HEK293 (cell line): ENCODE measurements around the gene P4HA1.
"Not testable (repeated sequence)": the region's sequence is repeated elsewhere in the genome, so short reads cannot be mapped to it uniquely, and the experiment has no call there.

Experiments used
- CTCF ChIA-PET: fragments of 350-600 bp; formaldehyde crosslinking; extraction: SDS; loops from one replicate; lab custom pipeline; 2021; ENCODE audit warnings: antibody characterized with exemption; lab: Yijun Ruan, JAX
- POLR2A ChIA-PET: fragments of 300-600 bp; formaldehyde crosslinking; extraction: SDS; loops from one replicate; lab custom pipeline; 2020; ENCODE audit warnings: antibody characterized with exemption, inconsistent platforms; lab: Yijun Ruan, JAX
- H3K27ac ChIP-seq: fragments of 200-500 bp; sonication (Bioruptor generic); 2 replicates; pipeline ENCODE4 v1.5.1; 2014; ENCODE audit warnings: low read depth, low read length, control low read depth, inconsistent platforms; ENCODE audit errors: extremely low read depth
- H3K36me3 ChIP-seq, 2 experiments: fragments of 200-500 bp in 1 of 2; sonication (Bioruptor generic) in 1 of 2; 1 replicate in 1 of 2; 2 replicates in 1 of 2; pipeline ENCODE4 v1.5.1; 2014 to 2017; ENCODE audit warnings: inconsistent platforms in 2 of 2, low read length in 2 of 2; ENCODE audit not compliant: control insufficient read depth in 2 of 2, insufficient read depth in 1 of 2
- H3K4me1 ChIP-seq: fragments of 200-500 bp; sonication (Bioruptor generic); 2 replicates; pipeline ENCODE4 v1.5.1; 2014; ENCODE audit warnings: mild to moderate bottlenecking, low read length, inconsistent platforms; ENCODE audit not compliant: control insufficient read depth, insufficient read depth
- H3K4me3 ChIP-seq: 2 replicates; pipeline ENCODE4 v1.5.1; 2011; ENCODE audit warnings: low read depth, mild to moderate bottlenecking, control low read depth, low read length, moderate library complexity
- H3K9me3 ChIP-seq: fragments of 200-500 bp; sonication (Bioruptor generic); 2 replicates; pipeline ENCODE4 v1.5.1; 2014; ENCODE audit warnings: low read depth, low read length, inconsistent platforms; ENCODE audit not compliant: control insufficient read depth, insufficient read depth
- GLI4 ChIP-seq: fragments of 450-650 bp; formaldehyde crosslinking; IDR thresholded peaks from 2 replicates; pipeline ENCODE4 v1.5.1; 2016; ENCODE audit warnings: missing biosample characterization, missing genetic modification characterization
- HOXA7 ChIP-seq: sonication (generic); formaldehyde crosslinking; IDR thresholded peaks from 2 replicates; pipeline ENCODE4 v1.8.1; 2022; ENCODE audit warnings: missing genetic modification reagents, borderline replicate concordance
- IKZF3 ChIP-seq: fragments of 450-650 bp; IDR thresholded peaks from 2 replicates; pipeline ENCODE4 v1.5.0; 2018; ENCODE audit warnings: missing biosample characterization, mild to moderate bottlenecking, missing genetic modification characterization, moderate library complexity
- MYNN ChIP-seq: fragments of 450-650 bp; formaldehyde crosslinking; IDR thresholded peaks from 2 replicates; pipeline ENCODE4 v1.5.1; 2016; ENCODE audit warnings: missing biosample characterization, missing genetic modification characterization, borderline replicate concordance
- YY2 ChIP-seq: fragments of 450-650 bp; formaldehyde crosslinking; IDR thresholded peaks from 2 replicates; pipeline ENCODE4 v1.5.1; 2016; ENCODE audit warnings: missing biosample characterization, missing genetic modification characterization
- ZBTB21 ChIP-seq: fragments of 450-650 bp; formaldehyde crosslinking; IDR thresholded peaks from 2 replicates; pipeline ENCODE4 v1.5.1; 2017; ENCODE audit warnings: missing biosample characterization, missing genetic modification characterization
- ZBTB6 ChIP-seq: fragments of 450-650 bp; formaldehyde crosslinking; IDR thresholded peaks from 2 replicates; pipeline ENCODE4 v1.5.1; 2017; ENCODE audit warnings: missing biosample characterization, missing genetic modification characterization
- ZNF112 ChIP-seq: fragments of 450-650 bp; formaldehyde crosslinking; IDR thresholded peaks from 2 replicates; pipeline ENCODE4 v1.5.0; 2017; ENCODE audit warnings: missing biosample characterization, missing genetic modification characterization
- ZNF114 ChIP-seq: fragments of 450-650 bp; formaldehyde crosslinking; IDR thresholded peaks from 2 replicates; pipeline ENCODE4 v1.5.0; 2017; ENCODE audit warnings: missing biosample characterization, missing genetic modification characterization
- ZNF138 ChIP-seq: fragments of 450-650 bp; formaldehyde crosslinking; IDR thresholded peaks from 2 replicates; pipeline ENCODE4 v1.5.1; 2016; ENCODE audit warnings: missing biosample characterization, missing genetic modification characterization, borderline replicate concordance
- ZNF148 ChIP-seq: fragments of 450-650 bp; formaldehyde crosslinking; IDR thresholded peaks from 2 replicates; pipeline ENCODE4 v1.5.0; 2017; ENCODE audit warnings: missing biosample characterization, missing genetic modification characterization, borderline replicate concordance
- ZNF157 ChIP-seq: fragments of 450-650 bp; formaldehyde crosslinking; IDR thresholded peaks from 2 replicates; pipeline ENCODE4 v1.5.1; 2016; ENCODE audit warnings: missing biosample characterization, missing genetic modification characterization
- ZNF2 ChIP-seq: fragments of 450-650 bp; formaldehyde crosslinking; IDR thresholded peaks from 2 replicates; pipeline ENCODE4 v1.5.1; 2016; ENCODE audit warnings: missing biosample characterization, missing genetic modification characterization
- ZNF514 ChIP-seq: fragments of 450-650 bp; formaldehyde crosslinking; IDR thresholded peaks from 2 replicates; pipeline ENCODE4 v1.5.1; 2016; ENCODE audit warnings: missing biosample characterization, missing genetic modification characterization
- ZNF521 ChIP-seq: fragments of 450-650 bp; formaldehyde crosslinking; IDR thresholded peaks from 2 replicates; pipeline ENCODE4 v1.5.1; 2017; ENCODE audit warnings: missing biosample characterization, mild to moderate bottlenecking, missing genetic modification characterization
- ZNF529 ChIP-seq: fragments of 450-650 bp; formaldehyde crosslinking; IDR thresholded peaks from 2 replicates; pipeline ENCODE4 v1.5.1; 2017; ENCODE audit warnings: missing genetic modification characterization, missing biosample characterization; ENCODE audit not compliant: insufficient replicate concordance
- ZNF548 ChIP-seq: fragments of 450-650 bp; formaldehyde crosslinking; IDR thresholded peaks from 2 replicates; pipeline ENCODE4 v1.5.1; 2016; ENCODE audit warnings: missing biosample characterization, missing genetic modification characterization
- ZNF626 ChIP-seq: fragments of 450-650 bp; sonication (Bioruptor Pico); formaldehyde crosslinking; IDR thresholded peaks from 2 replicates; pipeline ENCODE4 v1.5.1; 2018; ENCODE audit warnings: missing biosample characterization, missing genetic modification characterization, inconsistent platforms
- ZNF677 ChIP-seq: fragments of 450-650 bp; IDR thresholded peaks from 2 replicates; pipeline ENCODE4 v1.5.0; 2018; ENCODE audit warnings: missing biosample characterization, mild to moderate bottlenecking, missing genetic modification characterization, moderate library complexity
- TF ChIP-seq, protein P1 (sequence below): fragments of 450-650 bp; formaldehyde crosslinking; IDR thresholded peaks from 2 replicates; pipeline ENCODE4 v1.5.1; 2016; ENCODE audit warnings: missing biosample characterization, missing genetic modification characterization, borderline replicate concordance

The P4HA1 gene

DNA sequence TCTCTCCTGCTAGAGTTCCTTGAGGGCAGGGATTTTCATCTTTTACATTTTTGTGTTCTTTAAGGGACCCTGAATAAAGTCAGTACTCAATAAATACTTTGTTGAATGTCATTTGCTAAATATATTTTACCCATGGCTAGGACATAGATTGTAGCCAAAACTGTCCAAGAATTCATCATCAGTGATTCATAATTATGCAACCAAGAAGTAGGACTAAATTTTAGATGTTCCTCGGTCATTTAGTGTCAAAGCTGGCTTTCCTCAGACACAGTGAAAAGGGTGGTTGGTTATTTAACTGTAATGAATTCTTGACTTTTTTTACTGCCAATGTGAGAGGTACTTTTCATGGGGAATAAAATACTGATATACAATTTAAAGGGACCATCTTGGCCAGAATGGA, 16.9 kb upstream of the P4HA1 start:
- POLR2A ChIA-PET = interaction anchor here (1.7 kb wide), 1 partner anchor 16 kb away, joined by 6 read pairs; the partner anchor contains the start of gene P4HA1
- H3K9me3 ChIP-seq = no peaks in the 10 kb centered on the region
- no peak overlapping the region for H3K27ac ChIP-seq
- no peak for TF ChIP-seq ZBTB21 (tag by site-specific recombination)
- no peak for TF ChIP-seq ZNF529
- TF ChIP-seq GLI4 (tag by site-specific recombination) = no peak
- no peak for TF ChIP-seq ZNF114 (tag by site-specific recombination)
- TF ChIP-seq ZNF112 = no peak
- TF ChIP-seq ZNF677 (tag by site-specific recombination) = no peak
- no peak for TF ChIP-seq ZNF2 (tag by site-specific recombination)
- TF ChIP-seq ZBTB6 (tag by site-specific recombination) = no peak
- TF ChIP-seq ZNF148 (tag by site-specific recombination) = no peak
- no peak for TF ChIP-seq YY2 (tag by site-specific recombination)
- no peak for TF ChIP-seq ZNF521 (tag by site-specific recombination)
- TF ChIP-seq MYNN (tag by site-specific recombination) = no peak
- no peak for TF ChIP-seq IKZF3
- TF ChIP-seq ZNF514 (tag by site-specific recombination) = no peak
- TF ChIP-seq HOXA7 (CRISPR knock-in tag) = no peak
- no peak for TF ChIP-seq ZNF548
- TF ChIP-seq ZNF157 = no peak
- TF ChIP-seq, protein P1, sequence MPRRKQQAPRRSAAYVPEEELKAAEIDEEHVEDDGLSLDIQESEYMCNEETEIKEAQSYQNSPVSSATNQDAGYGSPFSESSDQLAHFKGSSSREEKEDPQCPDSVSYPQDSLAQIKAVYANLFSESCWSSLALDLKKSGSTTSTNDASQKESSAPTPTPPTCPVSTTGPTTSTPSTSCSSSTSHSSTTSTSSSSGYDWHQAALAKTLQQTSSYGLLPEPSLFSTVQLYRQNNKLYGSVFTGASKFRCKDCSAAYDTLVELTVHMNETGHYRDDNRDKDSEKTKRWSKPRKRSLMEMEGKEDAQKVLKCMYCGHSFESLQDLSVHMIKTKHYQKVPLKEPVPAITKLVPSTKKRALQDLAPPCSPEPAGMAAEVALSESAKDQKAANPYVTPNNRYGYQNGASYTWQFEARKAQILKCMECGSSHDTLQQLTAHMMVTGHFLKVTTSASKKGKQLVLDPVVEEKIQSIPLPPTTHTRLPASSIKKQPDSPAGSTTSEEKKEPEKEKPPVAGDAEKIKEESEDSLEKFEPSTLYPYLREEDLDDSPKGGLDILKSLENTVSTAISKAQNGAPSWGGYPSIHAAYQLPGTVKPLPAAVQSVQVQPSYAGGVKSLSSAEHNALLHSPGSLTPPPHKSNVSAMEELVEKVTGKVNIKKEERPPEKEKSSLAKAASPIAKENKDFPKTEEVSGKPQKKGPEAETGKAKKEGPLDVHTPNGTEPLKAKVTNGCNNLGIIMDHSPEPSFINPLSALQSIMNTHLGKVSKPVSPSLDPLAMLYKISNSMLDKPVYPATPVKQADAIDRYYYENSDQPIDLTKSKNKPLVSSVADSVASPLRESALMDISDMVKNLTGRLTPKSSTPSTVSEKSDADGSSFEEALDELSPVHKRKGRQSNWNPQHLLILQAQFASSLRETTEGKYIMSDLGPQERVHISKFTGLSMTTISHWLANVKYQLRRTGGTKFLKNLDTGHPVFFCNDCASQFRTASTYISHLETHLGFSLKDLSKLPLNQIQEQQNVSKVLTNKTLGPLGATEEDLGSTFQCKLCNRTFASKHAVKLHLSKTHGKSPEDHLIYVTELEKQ (tag by site-specific recombination) = no peak
- no peak for TF ChIP-seq ZNF626 (tag by site-specific recombination)
- no peak for TF ChIP-seq ZNF138 (tag by site-specific recombination)
- H3K4me1 ChIP-seq = no peaks in the 10 kb centered on the region
- no peak overlapping the region for H3K4me3 ChIP-seq
- CTCF ChIA-PET = no interaction called here
- peaks cover 0 to 18% of the 10 kb centered on the region in 2 experiments; a peak in 2 of 3 replicates for H3K36me3 ChIP-seq

- H3K9me3 ChIP-seq, H3K4me1 ChIP-seq, H3K4me3 ChIP-seq, H3K27ac ChIP-seq: not testable (repeated sequence)
- H3K36me3 ChIP-seq = peaks cover 0 to 18% of the 10 kb centered on the region in 2 experiments; a peak in 2 of 3 replicates
- POLR2A ChIA-PET = interaction anchor here (1.1 to 3.1 kb wide), 2 partner anchors 10 to 16 kb away, joined by 3 to 52 read pairs; partner anchors contain the start of gene P4HA1
- CTCF ChIA-PET = interaction anchor here (0.6 to 1.0 kb wide), 2 partner anchors 24 to 50 kb away, joined by 3 read pairs; no protein-coding TSS in a partner anchor
These were observed 15.4 kb upstream of the P4HA1 start for GRCh38 chr10:73112032-73112431.
